Embryonic facial prominence (tissue), 1 donor: ENCODE results near the gene PML.
"Not testable (repeated sequence)": the region's sequence is repeated elsewhere in the genome, so short reads cannot be mapped to it uniquely, and the experiment has no call there.

Experiments
- DNase-seq: peaks from one replicate; pipeline ENCODE4 v3.0.0-alpha.2; 2016; ENCODE audit errors: extremely low spot score

Gene PML

GRCh38 chr15:74040109-74040850 is 45.8 kb downstream of the PML start:
- DNase-seq = no peak

GRCh38 chr15:74041311-74041756 is 46.8 kb downstream of the PML start:
- no peak for DNase-seq

GRCh38 chr15:74041777-74042435 is 47.4 kb downstream of the PML start:
- no peak for DNase-seq

GRCh38 chr15:74042603-74043424 is 48.3 kb downstream of the PML start:
- no peak for DNase-seq

GRCh38 chr15:74043425-74044266 is 49.1 kb downstream of the PML start:
- no peak for DNase-seq

- DNase-seq = no peak
These were observed 50.0 kb downstream of the PML start for GRCh38 chr15:74044267-74045110.

- no peak for DNase-seq
These were observed 50.7 kb downstream of the PML start for GRCh38 chr15:74045184-74045583.

GRCh38 chr15:74045636-74046274 is 51.2 kb downstream of the PML start:
- DNase-seq = no peak

GRCh38 chr15:74046275-74046674 is 51.8 kb downstream of the PML start:
- DNase-seq = no peak

GRCh38 chr15:74050127-74050526 is 55.6 kb downstream of the PML start:
- no peak for DNase-seq

GRCh38 chr15:74050556-74051234 is 56.2 kb downstream of the PML start:
- no peak for DNase-seq

- DNase-seq = not testable (repeated sequence)
These were observed 58.0 kb downstream of the PML start for GRCh38 chr15:74052271-74053260.

GRCh38 chr15:74053517-74053916 is 59.0 kb downstream of the PML start:
- no peak for DNase-seq

GRCh38 chr15:74053941-74054529 is 59.5 kb downstream of the PML start:
- peak; percentile 46 for DNase-seq

GRCh38 chr15:74055804-74056203 is 61.3 kb downstream of the PML start:
- DNase-seq = no peak

GRCh38 chr15:74056330-74056729 is 61.8 kb downstream of the PML start:
- DNase-seq = not testable (repeated sequence)

- DNase-seq = not testable (repeated sequence)
These were observed 64.7 kb downstream of the PML start for GRCh38 chr15:74059050-74059833.
